Kidney epithelial cell (primary cell): Measurements from ENCODE around the gene DGLUCY. TPM values are rescaled to one million over a fixed set of nuclear protein-coding genes. Genes with fewer than 3 reads are reported as not detected.

Experiments used
- DNase-seq: peaks from one replicate; pipeline ENCODE4 v3.0.0-alpha.2; 2010; ENCODE audit warnings: low read depth
- H3K27me3 ChIP-seq: 2 replicates; pipeline ENCODE4 v1.6.0; 2011; ENCODE audit warnings: low read length; ENCODE audit not compliant: control insufficient read depth, insufficient read depth
- H3K36me3 ChIP-seq: 2 replicates; pipeline ENCODE4 v1.5.1; 2011; ENCODE audit warnings: low read length; ENCODE audit not compliant: control insufficient read depth, insufficient read depth
- H3K4me3 ChIP-seq: 2 replicates; pipeline ENCODE4 v1.5.1; 2011; ENCODE audit warnings: low read depth, mild to moderate bottlenecking, control low read depth, low read length
- total RNA-seq: library from RNA; depleted of rRNA; stranded (reverse); fragments of >200 nt; gene quantifications from 2 replicates; pipeline ENCODE4 v1.2.3, GENCODE V29; 2015
- TF ChIP-seq, protein P1 (sequence below): IDR thresholded peaks from 2 replicates; pipeline ENCODE4 v1.5.1; 2011; ENCODE audit warnings: mild to moderate bottlenecking, moderate library complexity, low read length, control low read depth, inconsistent platforms; ENCODE audit not compliant: insufficient read depth, poor library complexity, severe bottlenecking

Gene DGLUCY
- total RNA-seq, 1 donor from 2014 or later = 38.1 TPM

DNA sequence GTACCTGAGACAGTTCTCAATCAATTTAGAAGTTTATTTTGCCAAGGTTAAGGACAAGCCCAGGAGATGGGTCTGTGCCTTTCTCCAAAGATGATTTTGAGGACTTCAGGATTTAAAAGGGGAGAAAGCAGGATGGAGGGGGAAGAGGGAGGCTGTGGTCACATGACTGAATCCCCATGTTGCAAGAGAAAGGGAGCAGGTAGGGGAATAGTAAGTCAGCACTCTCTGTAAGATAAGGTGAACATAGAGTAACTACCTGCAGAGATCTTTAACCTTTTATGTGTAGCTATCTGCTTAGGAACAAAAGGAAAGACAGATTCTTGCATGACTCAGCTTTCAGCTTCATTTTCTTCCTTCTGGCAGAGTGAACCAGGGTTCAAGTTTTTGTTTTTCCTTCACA is 25.9 kb downstream of the DGLUCY start:
- TF ChIP-seq, protein P1, sequence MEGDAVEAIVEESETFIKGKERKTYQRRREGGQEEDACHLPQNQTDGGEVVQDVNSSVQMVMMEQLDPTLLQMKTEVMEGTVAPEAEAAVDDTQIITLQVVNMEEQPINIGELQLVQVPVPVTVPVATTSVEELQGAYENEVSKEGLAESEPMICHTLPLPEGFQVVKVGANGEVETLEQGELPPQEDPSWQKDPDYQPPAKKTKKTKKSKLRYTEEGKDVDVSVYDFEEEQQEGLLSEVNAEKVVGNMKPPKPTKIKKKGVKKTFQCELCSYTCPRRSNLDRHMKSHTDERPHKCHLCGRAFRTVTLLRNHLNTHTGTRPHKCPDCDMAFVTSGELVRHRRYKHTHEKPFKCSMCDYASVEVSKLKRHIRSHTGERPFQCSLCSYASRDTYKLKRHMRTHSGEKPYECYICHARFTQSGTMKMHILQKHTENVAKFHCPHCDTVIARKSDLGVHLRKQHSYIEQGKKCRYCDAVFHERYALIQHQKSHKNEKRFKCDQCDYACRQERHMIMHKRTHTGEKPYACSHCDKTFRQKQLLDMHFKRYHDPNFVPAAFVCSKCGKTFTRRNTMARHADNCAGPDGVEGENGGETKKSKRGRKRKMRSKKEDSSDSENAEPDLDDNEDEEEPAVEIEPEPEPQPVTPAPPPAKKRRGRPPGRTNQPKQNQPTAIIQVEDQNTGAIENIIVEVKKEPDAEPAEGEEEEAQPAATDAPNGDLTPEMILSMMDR = no peak
- H3K36me3 ChIP-seq = no peaks in the 10 kb centered on the region
- no peak overlapping the region for H3K4me3 ChIP-seq
- H3K27me3 ChIP-seq = no peaks in the 10 kb centered on the region
- DNase-seq = no peak

DNA sequence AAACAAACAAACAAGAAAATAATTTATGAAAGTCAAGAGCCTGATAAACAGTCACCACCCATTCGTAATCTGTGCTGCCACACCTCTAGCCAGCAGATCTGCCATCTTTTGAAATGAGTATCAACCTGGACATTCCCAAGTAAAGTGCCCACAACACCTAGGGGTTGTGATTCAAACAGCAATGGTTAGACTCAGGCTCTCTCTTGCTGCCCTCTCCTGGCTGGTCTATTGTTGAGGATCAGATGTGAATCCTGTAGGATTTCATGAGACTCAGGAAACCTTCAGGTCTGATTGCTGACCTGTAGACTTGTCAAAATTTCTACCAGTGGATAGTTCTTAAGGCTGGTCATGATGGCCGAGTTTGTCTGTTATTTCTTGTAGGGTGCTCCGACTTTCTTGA is 26.8 kb downstream of the DGLUCY start:
- Histone ChIP-seq H3K27me3 (no peaks in the 10 kb centered on the region), H3K4me3 (no peak overlapping the region), H3K36me3 (no peaks in the 10 kb centered on the region)
- TF ChIP-seq, protein P1 = no peak
- no peak for DNase-seq

DNA sequence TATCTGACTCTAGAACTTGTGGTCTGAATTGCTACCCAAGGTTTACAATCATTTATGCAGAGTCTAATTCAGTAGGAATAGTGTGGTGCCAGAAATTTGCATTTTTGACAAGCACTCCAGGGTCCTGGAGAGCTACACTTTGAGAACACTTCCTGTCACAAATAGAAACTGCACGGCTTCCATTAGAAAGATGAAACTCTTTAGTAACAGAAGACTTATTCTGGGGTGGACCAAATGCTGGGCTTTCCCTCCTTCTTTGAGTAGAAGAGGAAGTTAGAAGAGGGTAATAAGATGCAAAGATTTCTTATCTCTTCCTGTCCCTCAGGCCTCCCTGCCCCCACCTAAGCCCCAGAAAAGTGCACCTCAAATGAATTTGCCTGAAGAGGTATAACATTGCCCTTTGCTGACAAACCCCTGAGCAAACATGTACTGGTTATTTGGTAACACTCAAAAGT is 28.4 kb downstream of the DGLUCY start:
- no peak for DNase-seq
- H3K4me3 ChIP-seq = no peak overlapping the region
- TF ChIP-seq, protein P1 = no peak
- no peaks in the 10 kb centered on the region for H3K36me3 ChIP-seq
- no peaks in the 10 kb centered on the region for H3K27me3 ChIP-seq

DNA sequence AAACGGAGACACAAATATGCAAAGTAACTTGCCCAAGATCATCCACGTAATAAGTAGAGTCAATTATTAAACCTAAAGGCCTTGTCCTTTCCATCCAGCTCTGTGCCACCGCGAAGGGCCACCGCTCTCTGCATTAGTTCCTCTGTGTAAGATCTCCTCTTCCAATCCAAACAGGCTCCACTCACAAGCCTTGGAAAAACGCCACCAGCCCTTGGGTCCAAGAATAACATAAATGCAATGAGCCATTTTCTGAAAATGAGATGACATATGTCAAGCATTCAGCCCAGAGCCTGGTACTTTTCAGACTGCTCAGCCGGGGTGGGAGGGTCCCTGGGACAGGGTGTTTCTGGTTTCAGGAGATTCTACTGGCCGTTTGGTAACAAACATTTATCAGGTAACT is 30.0 kb downstream of the DGLUCY start:
- no peak for DNase-seq
- TF ChIP-seq, protein P1 = no peak

DNA sequence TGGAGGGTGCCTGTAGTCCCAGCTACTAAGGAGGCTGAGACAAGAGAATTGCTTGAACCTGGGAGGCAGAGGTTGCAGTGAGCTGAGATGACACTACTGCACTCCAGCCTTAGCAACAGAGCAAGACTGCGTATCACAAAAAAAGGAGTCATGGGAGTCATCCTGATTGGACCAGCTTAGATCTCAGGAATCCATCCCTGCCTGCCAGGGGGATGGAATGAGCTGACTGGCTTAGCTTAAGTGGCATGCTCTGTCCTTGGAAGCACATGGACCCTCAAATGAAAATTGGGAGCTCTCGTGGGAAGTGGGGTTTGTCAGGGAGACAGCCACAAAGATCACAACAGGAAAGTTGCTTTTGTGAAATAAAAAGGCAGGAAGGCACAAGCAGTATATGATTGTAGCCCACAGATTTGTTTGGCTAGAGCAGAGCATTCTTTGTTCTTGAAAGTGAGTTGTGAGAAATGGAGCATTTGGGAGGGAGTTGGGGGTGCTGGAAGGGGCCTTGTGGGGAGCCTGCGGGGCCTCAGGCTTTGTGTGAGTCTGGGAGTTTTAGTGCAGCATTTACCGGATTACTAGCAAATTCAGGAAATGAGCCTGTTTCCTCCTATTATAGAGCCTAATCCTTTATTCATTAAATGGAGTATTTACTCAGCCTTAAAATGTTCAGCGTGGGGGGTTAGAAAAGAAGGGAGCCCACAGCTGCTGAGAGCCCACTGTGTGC is 30.7 kb downstream of the DGLUCY start:
- TF ChIP-seq, protein P1 = no peak
- H3K4me3 ChIP-seq = no peak overlapping the region
- no peak for DNase-seq
- no peaks in the 10 kb centered on the region for H3K36me3 ChIP-seq
- no peaks in the 10 kb centered on the region for H3K27me3 ChIP-seq

More for the DNA sequence above, 30.0 kb downstream of the DGLUCY start:
- Histone ChIP-seq H3K4me3 (no peak overlapping the region), H3K27me3 (no peaks in the 10 kb centered on the region), H3K36me3 (no peaks in the 10 kb centered on the region)
